ENCODE data around the gene BICD1.

The BICD1 gene

DNA sequence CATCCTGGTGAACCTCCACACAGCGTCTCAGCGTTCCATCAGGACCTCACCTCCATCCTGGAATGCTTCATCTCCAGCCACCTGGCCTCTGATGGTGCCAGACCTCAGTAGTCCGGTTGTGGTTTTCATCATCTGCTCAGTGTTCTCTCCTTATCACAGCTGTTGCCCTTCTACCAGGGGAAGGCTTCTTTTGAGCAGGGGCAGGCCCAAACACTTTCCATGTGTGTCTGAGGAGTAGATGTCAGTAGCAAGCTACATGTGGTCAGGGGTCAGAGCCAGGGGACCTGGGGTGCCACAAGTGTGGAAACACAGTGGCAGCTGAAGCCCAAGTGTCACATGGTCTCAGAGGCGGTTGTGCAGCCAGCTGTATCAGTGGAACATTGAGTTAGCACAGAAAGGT is 262.6 kb downstream of the BICD1 start:
- TF ChIP-seq, protein P1, sequence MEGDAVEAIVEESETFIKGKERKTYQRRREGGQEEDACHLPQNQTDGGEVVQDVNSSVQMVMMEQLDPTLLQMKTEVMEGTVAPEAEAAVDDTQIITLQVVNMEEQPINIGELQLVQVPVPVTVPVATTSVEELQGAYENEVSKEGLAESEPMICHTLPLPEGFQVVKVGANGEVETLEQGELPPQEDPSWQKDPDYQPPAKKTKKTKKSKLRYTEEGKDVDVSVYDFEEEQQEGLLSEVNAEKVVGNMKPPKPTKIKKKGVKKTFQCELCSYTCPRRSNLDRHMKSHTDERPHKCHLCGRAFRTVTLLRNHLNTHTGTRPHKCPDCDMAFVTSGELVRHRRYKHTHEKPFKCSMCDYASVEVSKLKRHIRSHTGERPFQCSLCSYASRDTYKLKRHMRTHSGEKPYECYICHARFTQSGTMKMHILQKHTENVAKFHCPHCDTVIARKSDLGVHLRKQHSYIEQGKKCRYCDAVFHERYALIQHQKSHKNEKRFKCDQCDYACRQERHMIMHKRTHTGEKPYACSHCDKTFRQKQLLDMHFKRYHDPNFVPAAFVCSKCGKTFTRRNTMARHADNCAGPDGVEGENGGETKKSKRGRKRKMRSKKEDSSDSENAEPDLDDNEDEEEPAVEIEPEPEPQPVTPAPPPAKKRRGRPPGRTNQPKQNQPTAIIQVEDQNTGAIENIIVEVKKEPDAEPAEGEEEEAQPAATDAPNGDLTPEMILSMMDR (IDR thresholded peaks at IDR 0.05; ENCODE audit: extremely low read depth, insufficient read depth, missing control alignments): no peak
- in situ Hi-C loops (cut with MboI; ENCODE audit: low pct_unique_long_range_greater_than_20kb, low sequenced_read_pairs, unreplicated experiment): no loop called here
- no peak for DNase-seq (ENCODE audit: low spot score)

GRCh38 chr12:32377344-32378055 is 270.9 kb downstream of the BICD1 start:
- TF ChIP-seq, protein P1 (IDR thresholded peaks at IDR 0.05; ENCODE audit: extremely low read depth, insufficient read depth, missing control alignments): no peak
- no peak for DNase-seq (ENCODE audit: low spot score)
- in situ Hi-C loops (cut with MboI; ENCODE audit: low pct_unique_long_range_greater_than_20kb, low sequenced_read_pairs, unreplicated experiment): no loop called here

DNA sequence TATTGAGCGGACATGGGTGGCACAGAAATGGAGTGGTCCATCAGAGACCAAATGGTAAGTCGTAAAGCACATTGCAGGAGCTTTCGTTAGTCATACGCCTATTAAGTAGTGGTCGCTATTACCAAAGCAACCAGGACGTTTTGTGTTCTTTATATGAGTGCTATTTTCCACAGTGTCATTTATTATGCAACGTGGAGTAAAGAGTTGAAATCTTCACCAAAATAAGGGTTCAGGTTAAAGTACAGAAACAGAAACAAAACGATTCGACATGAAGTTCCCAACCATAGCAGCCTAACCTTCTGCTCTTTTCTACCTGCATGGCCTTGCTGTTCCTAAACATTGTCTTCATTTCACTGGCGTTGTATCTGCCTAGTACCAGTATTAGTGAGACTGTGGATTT is 272.6 kb downstream of the BICD1 start:
- in situ Hi-C loops (cut with MboI; ENCODE audit: low pct_unique_long_range_greater_than_20kb, low sequenced_read_pairs, unreplicated experiment): no loop called here
- DNase-seq (ENCODE audit: low spot score): no peak
- TF ChIP-seq, protein P1 (IDR thresholded peaks at IDR 0.05; ENCODE audit: extremely low read depth, insufficient read depth, missing control alignments): no peak

- in situ Hi-C loops (cut with MboI; ENCODE audit: low pct_unique_long_range_greater_than_20kb, low sequenced_read_pairs, unreplicated experiment): no loop called here
- DNase-seq (ENCODE audit: low spot score): no peak
- TF ChIP-seq, protein P1 (IDR thresholded peaks at IDR 0.05; ENCODE audit: extremely low read depth, insufficient read depth, missing control alignments): no peak
Measured at GRCh38 chr12:32379667-32380066, 273.0 kb downstream of the BICD1 start.

DNA sequence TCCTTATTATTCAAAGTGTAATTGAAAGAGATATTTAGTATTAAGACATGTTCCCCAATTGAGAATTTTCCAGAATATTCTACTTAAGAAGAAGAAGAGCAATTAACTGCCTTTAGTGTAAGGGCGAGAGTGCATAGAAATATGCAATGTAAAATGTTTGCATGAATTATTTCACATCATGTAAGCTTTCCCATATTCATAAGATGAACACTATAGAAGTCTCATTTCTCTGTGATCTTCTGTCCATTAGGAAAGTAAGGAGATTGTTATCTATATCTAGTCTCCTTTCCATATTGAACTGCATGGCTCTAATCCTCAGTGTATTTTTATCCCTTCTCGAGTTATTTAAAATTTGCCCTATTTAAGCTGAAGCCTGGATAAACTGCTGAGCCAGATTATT is 275.6 kb downstream of the BICD1 start:
- TF ChIP-seq, protein P1 (IDR thresholded peaks at IDR 0.05; ENCODE audit: extremely low read depth, insufficient read depth, missing control alignments): no peak
- no peak for DNase-seq (ENCODE audit: low spot score)
- in situ Hi-C loops (cut with MboI; ENCODE audit: low pct_unique_long_range_greater_than_20kb, low sequenced_read_pairs, unreplicated experiment): no loop called here

DNA sequence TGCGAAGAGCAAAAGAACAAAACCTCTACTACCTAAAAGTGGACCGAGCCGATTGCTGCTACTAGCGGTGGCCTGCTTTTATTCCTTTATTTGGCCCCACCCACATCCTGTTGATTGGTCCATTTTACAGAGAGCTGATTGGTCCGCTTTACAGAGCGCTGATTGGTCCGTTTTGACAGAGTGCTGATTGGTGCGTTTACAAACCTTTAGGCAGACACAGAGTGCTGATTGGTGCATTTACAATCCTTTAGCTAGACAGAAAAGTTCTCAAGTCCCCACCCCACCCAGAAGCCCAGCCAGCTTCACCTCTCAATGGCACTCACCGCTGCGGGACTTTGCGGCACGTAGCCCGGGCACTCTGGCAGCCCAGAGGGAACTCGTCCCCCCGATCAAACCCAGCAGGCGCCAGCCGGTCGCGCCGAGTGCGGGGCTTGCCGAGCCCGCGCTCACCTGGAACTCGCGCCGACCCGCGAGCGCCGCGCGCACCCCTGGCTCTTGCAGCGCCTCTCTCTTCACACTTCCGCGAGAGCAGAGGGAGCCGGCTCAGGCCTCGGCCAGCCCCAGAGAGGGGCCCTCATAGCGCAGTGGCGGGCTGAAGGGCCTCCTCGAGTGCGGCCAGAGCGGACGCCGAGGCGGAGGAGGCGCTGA is 284.0 kb downstream of the BICD1 start:
- no peak for DNase-seq (ENCODE audit: low spot score)
- TF ChIP-seq, protein P1 (IDR thresholded peaks at IDR 0.05; ENCODE audit: extremely low read depth, insufficient read depth, missing control alignments): no peak
- in situ Hi-C loops (cut with MboI; ENCODE audit: low pct_unique_long_range_greater_than_20kb, low sequenced_read_pairs, unreplicated experiment): no loop called here
